Activated CD4-positive, alpha-beta T cell treated with anti-CD3 and anti-CD28 coated beads, Interleukin-2, amount 50 U/mL, for 16 hours (primary cell): ENCODE data around the gene AFF3.

Experiments
- DNase-seq: peaks from one replicate; pipeline ENCODE4 v3.0.0-alpha.2; 2020

Gene AFF3

DNA sequence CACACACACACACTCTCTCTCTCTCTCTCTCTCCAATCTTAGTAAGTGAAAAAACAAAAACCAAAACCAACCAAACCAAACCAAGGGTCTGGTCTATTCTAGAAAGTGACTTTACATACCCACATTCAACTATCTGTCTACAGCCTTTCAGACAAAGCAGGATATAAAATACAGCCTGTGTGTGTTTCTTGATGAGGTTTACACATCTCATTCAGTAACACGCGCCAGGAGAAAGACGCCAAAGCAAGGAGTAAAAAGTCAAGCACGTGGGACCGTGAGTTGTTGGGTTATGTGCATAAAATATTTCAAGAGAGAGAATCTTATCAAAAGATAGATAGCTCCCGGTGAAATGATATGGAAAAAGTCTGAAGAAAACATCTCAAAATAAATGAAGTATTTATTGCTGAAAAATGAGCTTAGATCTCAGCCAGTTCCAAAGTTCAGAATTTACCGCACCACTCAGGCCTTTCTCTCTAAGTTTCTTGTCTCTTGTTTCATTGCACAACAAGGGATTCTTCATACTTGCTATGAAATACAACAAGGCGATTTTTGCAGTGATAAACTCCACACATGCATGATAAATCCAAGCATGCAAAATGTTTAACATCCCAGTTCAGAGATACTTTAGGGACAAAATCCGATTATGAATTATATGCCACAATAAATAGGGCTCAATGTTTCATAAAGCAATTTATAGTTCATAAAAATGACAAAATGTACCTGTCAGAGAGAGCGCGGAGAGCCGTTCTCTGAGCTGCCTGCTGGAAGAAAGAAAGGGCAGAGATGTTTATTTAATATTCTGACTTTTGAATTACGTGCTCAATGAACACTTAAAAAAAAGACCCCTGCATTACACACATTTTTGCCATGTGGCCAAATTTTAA is 493.2 kb downstream of the AFF3 start:
- no peak for DNase-seq

DNA sequence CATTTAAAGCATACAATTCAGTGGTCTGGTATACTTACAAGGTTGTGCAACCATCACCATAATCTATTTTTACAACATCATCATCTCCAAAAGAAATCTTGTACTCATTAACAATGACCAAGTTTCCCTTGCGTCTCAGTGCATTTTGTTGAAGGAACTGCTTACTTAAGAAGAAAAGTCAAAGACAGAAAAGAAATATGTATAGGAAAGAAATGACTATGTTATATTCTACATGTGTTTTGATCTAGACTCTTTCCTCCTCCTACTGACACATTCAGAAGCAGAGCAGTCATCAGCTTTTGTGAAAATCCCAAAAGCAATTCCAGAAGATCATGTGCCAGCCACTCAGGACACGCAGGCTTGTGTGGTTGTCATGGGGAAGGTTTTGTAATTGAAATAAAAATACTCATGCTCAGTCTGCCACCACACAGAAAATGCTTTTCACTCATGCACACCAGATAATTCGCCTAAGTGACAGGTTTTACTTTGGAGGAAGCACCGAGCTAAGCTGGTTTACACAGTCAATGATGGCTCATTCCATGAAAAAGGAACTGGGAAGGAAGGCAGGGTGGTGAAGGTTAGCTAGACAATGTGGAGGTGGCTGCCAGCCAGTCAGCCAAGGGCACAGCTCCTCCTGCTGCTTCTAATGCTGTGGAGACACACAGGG is 494.1 kb downstream of the AFF3 start:
- no peak for DNase-seq

DNA sequence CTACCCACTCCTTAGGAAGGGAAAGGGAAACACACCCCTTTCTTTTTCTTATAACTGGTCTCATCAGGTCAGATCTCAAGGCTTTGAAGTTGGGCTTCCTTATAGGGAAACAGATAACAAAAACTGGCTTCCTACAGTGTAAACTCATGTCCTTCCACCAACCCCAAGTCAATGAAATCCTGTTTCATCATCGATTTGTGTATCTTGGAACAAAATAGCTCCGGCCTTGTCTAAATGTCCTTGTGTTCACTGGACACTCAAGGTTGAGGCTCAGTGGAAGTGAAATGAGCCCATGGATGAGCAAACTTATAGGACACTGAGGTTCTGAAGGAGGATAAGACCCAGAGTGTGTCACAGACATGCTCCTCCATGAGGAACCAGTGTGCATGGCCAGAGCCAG is 496.4 kb downstream of the AFF3 start:
- no peak for DNase-seq

DNA sequence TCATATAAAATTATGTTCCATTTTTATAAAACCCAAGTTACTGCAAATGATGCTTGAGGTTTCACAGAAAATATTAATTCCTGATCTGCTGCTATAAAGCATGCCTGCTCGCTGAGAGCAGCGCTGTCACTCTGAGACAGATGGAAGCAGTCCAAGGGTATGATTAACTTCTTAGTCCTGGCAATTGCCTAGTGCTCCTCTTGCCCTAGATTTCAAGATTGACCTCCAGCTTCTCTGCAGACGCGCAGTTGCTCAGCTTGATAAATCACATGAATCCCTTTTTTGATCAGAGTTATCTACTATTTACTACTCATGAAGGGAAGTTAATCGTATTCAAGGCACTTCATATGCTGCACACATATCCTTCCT is 498.0 kb downstream of the AFF3 start:
- no peak for DNase-seq

DNA sequence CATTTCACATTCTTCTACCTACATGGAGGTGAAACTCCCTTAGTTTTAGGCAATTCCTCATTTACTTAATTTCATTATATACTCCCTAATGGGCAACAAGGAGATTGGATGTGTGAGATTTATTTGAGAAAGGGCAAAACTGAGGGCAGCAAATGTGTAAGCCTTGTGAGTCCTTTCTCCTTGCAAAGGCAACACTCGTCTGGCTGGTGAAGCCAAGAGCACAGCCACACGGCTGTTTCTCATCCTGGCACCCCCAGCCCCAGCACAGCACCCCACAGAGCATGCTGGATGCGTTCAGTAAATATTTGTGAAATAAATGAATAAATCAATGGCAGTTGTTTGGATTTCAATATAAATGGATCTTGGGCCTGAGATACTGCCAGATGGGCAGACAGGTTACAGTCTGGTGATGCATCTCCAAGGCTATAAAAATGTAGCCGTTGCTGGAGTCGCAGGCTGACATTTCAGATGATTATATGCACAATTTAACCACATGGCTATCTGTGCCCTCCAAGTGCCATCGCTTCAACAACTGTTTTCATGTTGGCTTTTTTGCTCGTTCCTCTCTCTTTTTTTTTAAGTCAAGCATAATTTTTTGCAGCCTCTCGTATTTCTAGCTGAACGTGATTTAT is 498.5 kb downstream of the AFF3 start:
- no peak for DNase-seq

DNA sequence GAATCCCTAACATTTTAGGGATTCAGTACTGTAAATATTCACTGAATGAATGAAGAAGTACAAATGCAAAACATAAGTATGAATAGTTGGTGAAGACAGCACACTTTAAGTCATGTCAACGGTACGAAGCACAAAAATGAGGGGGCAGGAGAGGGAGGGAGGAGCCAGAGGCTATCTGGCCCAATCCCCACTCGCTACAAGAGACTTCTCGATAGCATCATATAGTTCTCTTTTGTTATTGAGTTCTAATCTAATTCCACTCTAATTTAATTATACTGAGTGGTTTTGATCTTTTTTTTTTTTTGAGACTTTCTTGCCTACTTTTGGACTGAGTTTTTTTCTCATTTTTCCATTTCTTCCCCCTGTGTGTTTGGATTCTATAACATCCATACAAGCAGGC is 500.4 kb downstream of the AFF3 start:
- no peak for DNase-seq

DNA sequence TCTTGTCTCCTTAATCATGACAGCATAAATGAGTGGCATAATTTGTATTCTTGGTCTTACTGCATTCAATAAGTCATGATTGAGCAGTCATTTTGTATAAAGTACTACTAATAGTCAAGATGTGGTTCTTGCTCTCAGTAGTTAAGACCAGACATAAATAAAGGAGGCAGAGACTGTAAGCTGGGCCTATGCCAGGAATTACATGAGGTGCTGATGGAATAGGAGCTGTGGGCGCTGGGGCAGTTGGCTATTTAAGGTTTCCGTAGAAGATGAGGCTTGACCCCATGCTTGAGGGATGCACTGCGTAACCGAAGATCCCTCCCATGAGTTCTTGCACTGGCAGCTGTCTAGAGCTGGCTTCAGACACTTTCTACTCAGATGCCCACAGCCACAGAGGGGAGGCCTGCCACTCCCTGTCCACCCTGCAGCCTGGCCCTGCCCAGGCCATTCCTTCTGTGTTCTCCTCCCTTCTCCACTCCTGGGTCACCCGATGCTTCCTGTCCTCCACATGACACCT is 501.7 kb downstream of the AFF3 start:
- no peak for DNase-seq

DNA sequence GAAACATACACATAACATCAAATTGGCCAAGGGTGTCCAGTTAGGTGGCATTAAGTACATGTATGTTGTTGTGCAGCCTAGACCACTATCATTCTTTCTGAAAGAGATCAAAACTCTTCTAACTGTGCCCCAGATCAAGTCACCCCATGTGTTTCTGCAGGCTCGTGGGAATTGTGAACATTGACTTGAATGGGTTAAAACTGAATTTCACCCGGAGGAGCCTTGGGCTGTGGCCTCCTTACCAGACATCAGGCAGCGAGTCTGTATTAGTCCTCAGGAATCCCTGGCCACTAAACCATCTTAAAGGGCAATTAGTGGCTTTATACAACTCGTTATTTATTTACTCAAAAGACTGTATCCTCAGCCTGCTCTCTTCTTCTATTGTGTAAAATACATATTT is 503.6 kb downstream of the AFF3 start:
- DNase-seq: no peak

DNA sequence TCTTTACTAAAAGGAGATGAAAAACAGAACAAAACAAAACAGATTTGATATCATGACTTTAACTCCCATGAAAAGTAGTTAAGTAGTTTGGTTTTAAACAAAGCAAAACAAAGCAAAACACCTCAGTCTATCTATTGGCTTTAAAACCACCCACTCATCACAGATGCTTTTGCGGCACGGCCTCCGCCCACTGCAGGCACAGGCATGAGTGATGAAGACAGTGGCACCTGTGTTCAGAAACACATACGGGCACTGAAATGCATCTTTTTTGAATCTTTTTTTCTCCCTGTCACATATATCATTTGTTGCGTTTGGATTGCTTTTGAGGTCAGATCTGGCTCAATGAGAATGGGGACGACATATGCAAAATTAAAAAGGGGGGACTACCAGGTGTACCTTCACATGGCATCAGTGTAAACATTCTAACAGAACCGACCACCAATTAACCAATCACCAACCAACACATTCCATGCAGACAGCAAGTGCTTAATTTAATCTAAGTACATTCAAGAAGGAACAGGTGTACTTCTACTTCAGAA is 505.2 kb downstream of the AFF3 start:
- no peak for DNase-seq

DNA sequence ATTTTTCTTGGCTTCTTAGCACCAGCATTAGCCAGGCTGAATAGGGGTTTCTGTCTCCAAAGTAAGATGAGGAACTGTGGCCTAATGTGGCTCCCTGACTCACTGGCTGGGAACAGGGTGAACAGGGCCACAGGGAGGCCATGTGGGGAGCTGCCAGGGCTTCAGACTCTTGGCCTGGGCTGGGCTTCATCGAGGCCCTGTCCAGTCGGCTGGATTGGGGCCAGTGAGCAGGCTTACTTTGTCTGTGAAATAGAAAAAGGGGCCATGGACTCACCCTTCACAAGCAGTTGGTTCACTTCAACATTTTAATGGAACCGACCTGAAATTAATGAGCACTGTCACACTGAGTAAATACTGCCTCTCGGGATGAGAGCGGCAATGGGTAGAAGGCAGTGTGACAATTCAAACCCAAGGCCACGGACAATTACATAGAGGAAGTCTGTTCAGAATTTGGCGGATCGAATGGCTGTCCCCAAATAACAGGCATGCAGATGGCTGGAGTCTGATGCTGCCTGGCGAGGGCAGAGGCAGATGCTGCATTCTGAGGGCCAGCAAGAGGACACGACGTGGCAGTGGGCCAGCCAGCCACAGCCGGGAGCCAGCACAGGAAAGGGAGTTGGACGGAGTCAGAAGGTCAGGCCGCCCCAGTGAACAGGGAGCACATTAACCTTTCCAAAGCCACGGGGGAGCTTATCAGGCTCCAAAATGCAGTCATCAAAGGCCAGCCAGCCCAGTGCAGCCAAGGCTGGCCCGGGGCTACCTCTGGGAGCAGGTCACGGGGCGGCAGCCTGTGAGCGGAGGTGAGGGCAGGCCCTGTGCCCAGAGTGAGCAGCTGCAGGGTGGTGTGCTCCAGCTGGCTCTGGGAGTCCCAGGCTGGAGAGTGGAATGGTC is 506.0 kb downstream of the AFF3 start:
- DNase-seq: no peak

DNA sequence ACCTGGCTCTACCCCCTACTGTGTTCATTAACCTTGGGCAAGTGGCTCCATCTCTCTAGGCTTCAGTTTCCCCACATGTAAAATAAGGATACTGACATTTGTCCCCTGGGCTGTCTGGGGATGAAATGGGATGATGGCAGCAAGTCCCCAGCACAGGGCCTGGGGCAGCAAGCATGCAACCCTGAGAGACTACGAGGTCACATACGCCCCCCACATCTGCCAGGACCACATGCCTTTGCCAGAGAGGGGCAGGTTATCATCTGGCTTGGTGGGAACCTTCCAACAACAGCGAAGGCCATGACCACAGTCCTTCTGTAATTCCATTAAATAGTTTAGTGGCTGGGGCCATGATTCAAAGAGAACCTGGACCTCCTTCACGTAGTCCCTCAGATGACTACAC is 506.7 kb downstream of the AFF3 start:
- no peak for DNase-seq

DNA sequence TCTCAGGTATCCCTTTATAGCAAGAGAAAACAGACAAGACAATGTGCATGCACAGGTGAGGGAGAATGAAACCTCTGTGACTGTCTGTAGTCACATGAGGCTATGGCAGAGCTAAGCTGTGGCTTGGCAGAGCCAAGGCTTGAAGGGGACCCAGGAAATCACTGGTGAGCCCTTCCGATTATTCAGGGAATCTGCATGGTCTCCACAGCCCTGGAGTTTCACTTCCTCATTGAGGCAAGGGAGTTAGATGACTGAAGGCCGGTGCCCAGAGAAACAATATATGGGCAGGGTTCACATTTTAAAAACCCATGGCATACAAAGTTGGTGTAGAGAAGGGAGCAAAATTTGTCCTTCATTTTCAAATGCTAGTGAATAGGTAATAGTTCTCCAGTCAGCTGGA is 508.2 kb downstream of the AFF3 start:
- DNase-seq: no peak

DNA sequence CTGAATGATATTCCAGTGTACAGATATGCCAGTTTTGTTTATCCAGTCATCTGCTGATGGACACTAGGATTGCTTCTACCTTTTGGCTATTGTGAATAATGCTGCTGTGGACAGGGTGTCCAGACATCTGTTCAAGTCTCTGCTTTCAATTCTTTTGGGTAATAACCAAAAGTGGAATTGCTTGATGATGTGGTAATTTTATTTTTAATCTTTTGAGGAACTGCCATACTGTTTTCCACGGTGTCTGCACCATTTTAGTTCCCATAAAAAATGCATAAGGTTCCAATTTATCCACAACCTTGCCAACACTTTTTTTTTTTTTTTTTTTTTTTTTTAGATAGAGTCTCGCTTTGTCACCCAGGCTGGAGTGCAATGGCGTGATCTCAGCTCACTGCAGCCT is 510.7 kb downstream of the AFF3 start:
- DNase-seq: no peak

DNA sequence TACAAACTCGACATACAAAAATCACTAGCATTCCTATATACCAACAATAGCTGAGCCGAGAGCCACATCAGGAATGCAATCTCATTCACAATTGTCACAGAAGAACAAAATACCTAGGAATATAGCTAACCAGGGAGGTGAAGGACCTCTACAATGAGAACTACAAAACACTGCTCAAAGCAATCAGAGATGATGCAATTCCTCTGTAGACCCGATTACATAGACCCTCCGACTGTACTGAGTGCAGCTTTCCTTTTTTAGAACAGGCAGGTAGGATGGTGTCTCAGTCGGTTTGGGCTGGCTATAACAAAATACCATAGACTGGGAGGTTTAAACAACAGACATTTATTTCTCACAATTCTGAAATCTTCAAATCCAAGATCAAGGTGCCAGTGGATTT is 513.1 kb downstream of the AFF3 start:
- no peak for DNase-seq

DNA sequence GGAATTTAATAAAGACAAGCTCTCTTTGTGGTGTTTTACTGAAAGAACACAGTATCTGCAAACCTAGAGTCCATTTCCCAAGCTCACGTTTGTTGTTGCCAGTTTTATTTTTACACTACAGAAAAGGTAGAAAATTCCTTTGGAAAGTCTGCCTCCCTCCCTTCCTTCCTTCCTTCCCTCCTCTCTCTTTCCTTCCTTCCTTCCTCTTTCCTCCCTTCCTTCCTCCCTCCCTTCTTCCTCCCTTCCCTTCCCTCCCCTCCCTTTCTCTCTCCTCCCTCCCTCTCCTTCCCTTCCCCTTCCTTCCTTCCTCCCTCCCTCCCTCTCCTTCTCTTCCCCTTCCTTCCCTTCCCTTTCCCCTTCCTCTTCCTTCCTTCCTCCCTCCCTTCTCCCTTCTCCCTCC is 516.2 kb downstream of the AFF3 start:
- DNase-seq: no peak

DNA sequence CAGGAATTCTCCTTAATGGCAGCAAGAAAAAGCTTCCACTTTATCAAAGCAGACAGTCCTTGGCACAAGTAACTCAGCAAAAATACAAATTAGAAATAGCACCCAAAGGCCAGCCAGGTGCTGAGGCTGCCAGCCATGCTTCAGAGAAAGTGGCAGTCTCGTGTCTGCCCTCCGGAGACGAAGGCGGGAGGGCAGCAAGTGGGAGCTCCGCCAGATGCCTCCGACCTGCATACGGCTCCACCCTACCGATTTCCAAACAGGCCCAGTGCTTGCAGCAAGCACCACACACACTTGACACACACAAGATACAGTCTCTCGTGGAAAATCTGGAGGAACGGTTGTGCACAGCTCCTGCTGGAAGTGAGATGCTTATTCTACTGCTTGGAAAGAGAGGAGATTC is 517.7 kb downstream of the AFF3 start:
- DNase-seq: no peak

DNA sequence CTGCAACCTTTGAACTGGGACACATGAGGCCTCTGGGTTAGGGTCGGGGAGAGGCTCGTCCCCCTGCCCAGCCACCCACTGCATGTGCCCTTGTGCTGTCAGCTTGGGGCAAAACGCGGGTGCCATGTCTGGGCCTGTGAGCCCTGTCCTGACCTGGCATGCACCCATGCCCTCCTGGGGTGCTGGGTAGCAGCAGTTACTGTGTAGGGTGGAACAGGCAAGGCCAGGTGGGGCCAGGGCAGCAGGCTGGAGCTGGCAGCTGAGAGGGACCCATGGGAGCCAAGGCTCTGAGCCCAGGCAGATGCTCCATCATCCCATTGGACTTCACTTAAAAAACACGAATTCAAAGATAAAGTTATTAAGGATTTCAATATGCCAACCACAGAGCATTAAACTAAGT is 518.8 kb downstream of the AFF3 start:
- DNase-seq: no peak

DNA sequence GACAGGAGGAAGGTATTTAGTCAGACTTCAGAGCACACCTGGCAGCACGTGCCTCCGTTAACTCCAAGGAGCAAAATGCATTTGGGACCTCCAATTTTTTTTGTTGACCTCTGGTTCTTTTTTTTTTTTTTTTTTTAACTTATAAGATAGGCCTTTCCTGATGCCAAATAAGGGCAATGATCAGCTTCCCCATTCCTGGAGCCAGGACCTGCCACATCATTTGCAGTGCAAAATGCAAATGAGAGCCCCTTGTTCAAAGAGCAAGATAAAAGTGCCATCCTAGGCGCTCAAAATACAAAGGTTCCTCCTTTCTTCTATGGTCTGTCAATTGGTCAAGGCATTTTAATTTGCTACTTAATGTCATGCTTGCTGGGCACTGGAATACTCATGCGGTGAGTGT is 519.4 kb downstream of the AFF3 start:
- DNase-seq: no peak

DNA sequence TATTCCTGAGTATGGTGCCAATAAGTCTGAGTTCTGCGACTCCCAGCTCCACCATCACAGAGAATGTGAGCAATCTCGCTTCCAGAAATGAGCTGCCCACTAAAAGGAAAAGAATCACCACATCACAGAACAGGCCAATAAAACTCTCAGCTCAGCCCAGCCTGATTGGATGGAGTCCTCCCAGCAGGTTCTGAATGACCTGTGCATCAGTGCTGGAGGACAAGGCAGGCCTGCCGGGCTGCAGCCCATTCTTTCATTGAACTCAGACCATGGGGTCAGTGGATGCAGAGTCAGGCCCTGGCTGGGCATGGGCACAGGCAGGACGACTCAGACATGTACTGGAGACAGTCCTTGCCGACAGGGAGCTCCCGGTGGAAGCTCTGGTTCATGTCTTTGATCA is 519.9 kb downstream of the AFF3 start:
- DNase-seq: no peak

DNA sequence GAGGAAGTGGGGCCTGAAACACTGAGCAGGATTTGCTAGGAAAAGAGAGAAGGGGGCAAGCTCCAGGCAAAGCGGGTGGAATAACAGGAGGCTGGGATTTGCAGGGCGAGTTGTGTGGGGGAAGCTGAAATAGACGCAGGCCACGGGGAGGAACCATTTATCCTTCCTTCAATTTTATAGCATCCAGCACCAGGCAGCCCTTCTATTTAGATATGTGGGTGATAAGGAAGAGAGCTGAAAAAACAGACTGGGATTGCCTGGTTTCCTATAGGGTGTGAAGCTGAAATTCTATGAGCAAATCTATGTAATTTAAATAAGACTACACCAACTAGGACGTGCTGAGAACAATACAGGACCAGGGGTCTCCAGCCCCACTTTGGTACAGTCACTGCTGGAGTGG is 520.6 kb downstream of the AFF3 start:
- no peak for DNase-seq

DNA sequence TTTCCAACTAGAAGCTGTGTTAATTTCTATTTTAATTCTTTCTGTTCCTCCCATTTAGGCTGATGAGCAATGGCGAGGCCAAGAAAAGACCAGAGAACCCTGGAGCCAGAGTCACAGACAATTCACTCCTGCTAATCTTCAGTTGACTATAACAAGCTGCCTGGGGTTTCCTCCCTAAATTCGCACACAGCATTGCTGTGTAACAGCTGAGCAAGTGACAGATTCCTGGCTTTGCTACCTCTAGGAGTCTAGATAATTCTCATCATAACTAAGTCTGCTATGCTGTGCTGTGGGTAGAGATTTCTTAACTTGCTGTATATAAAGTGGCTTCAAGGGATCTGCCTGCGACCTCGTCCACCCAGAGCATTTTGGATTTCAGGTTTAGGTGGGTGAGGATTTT is 521.3 kb downstream of the AFF3 start:
- DNase-seq: no peak

DNA sequence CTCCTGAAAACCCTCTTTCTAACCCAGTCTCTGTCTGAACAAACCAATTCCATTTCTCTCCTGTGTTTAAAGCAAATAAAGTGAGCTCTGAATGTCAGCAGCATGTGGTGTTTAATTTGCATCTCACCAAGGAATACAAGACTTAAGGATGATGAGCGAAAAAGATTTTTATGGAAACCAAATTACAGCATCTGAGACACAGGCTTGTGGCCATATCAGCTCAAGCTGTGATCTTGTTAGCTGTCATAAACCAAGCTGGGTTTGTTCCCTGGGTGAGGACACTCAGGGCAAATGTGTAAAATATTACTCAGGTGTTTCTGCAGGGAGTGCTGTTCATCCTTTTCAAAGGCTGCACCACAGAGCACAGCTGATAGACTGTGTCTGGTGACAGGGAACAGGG is 523.2 kb downstream of the AFF3 start:
- DNase-seq: no peak
